ENCODE measurements around the gene NDUFA12.

The NDUFA12 gene

GRCh38 chr12:94954948-94955592, 48.4 kb downstream of the NDUFA12 start:
- ChIA-PET POLR2A (interaction anchor here (1.1 kb wide), 1 partner anchor 49 kb away, joined by 3 read pairs; the partner anchor contains the start of gene NDUFA12), CTCF (interaction anchor here (0.5 kb wide), 1 partner anchor 122 kb away, joined by 4 read pairs; no protein-coding TSS in a partner anchor)
- Histone ChIP-seq H3K36me3 (ENCODE audit: control insufficient read depth in 2 of 2, insufficient read depth in 1 of 2, low read length in 2 of 2) (no peaks in the 10 kb centered on the region), H3K4me1 (ENCODE audit: control insufficient read depth, insufficient read depth, low read length) (peaks cover 14% of the 10 kb centered on the region; the same call in 1 of the 2 replicates), H3K9me3 (ENCODE audit: control insufficient read depth, insufficient read depth, low read depth, low read length) (no peaks in the 10 kb centered on the region), H3K4me3 (ENCODE audit: low read depth, low read length) (no peak overlapping the region), H3K27ac (ENCODE audit: extremely low read depth, low read depth, low read length) (no peak overlapping the region)
- TF ChIP-seq ZNF645 (tag by site-specific recombination; IDR thresholded peaks at IDR 0.05): no peak
- no peak for TF ChIP-seq ZNF580 (tag by site-specific recombination; IDR thresholded peaks at IDR 0.05)

- ChIA-PET POLR2A (interaction anchor here (1.1 kb wide), 1 partner anchor 50 kb away, joined by 3 read pairs; the partner anchor contains the start of gene NDUFA12), CTCF (no interaction called here)
- no peak overlapping the region for H3K4me3 ChIP-seq (ENCODE audit: low read depth, low read length)
- H3K4me1 ChIP-seq (ENCODE audit: control insufficient read depth, insufficient read depth, low read length): peaks cover 14% of the 10 kb centered on the region; the same call in 1 of the 2 replicates
- H3K36me3 ChIP-seq (ENCODE audit: control insufficient read depth in 2 of 2, insufficient read depth in 1 of 2, low read length in 2 of 2): no peaks in the 10 kb centered on the region
- H3K9me3 ChIP-seq (ENCODE audit: control insufficient read depth, insufficient read depth, low read depth, low read length): no peaks in the 10 kb centered on the region
- no peak overlapping the region for H3K27ac ChIP-seq (ENCODE audit: extremely low read depth, low read depth, low read length)
- TF ChIP-seq EGR2 (tag by site-specific recombination; IDR thresholded peaks at IDR 0.05; ENCODE audit: low read depth) (no peak), ZNF518A (tag by site-specific recombination; conservative IDR thresholded peaks at IDR 0.05; ENCODE audit: low read depth) (no peak), ZNF140 (tag by site-specific recombination; IDR thresholded peaks at IDR 0.05) (no peak), REPIN1 (tag by site-specific recombination; IDR thresholded peaks at IDR 0.05; ENCODE audit: low read depth) (no peak), OSR2 (tag by site-specific recombination; IDR thresholded peaks at IDR 0.05) (no peak), TRIM28 (IDR thresholded peaks at IDR 0.05; ENCODE audit: borderline replicate concordance, low read length) (no peak), ZBTB20 (tag by site-specific recombination; IDR thresholded peaks at IDR 0.05) (peak; percentile 60), ZNF449 (tag by site-specific recombination; IDR thresholded peaks at IDR 0.05) (no peak), PRDM4 (tag by site-specific recombination; IDR thresholded peaks at IDR 0.05) (no peak), ZNF830 (tag by site-specific recombination; IDR thresholded peaks at IDR 0.05; ENCODE audit: low read depth) (no peak), ZFP37 (tag by site-specific recombination; IDR thresholded peaks at IDR 0.05) (peak; percentile 43; the same call in 1 of the 2 replicates), ZNF174 (tag by site-specific recombination; IDR thresholded peaks at IDR 0.05) (no peak), ZBTB26 (tag by site-specific recombination; optimal IDR thresholded peaks at IDR 0.05) (no peak), ZNF707 (tag by site-specific recombination; IDR thresholded peaks at IDR 0.05) (no peak), ZNF513 (tag by site-specific recombination; IDR thresholded peaks at IDR 0.05) (no peak), ZNF302 (tag by site-specific recombination; IDR thresholded peaks at IDR 0.05; ENCODE audit: low read depth) (no peak), SALL2 (tag by site-specific recombination; IDR thresholded peaks at IDR 0.05; ENCODE audit: borderline replicate concordance) (no peak)
These were observed 49.3 kb downstream of the NDUFA12 start for GRCh38 chr12:94954029-94954685.
